Brain microvascular endothelial cell (primary cell): ENCODE measurements around the gene WRAP53.
A peak's percentile ranks its signal among the peaks of the same experiment; 100 is the strongest.

Source experiments
- DNase-seq: peaks from one replicate; pipeline ENCODE4 v3.0.0-alpha.2; 2020
- H3K27ac ChIP-seq: fragments of 250-450 bp; sonication (Bioruptor Pico); 2 replicates; pipeline ENCODE4 v1.5.1; 2020; ENCODE audit warnings: mild to moderate bottlenecking, moderate library complexity
- H3K27me3 ChIP-seq: fragments of 250-450 bp; sonication (Bioruptor Pico); replicated peaks from 2 replicates; pipeline ENCODE4 v1.5.1; 2020; ENCODE audit warnings: mild to moderate bottlenecking
- H3K36me3 ChIP-seq: fragments of 250-450 bp; sonication (Bioruptor Pico); replicated peaks from 2 replicates; pipeline ENCODE4 v1.5.1; 2020; ENCODE audit warnings: mild to moderate bottlenecking
- H3K4me3 ChIP-seq: 2 replicates; pipeline ENCODE4 v1.5.1; 2011; ENCODE audit warnings: low read depth, mild to moderate bottlenecking, control low read depth, low read length, moderate library complexity
- in situ Hi-C: cut with HindIII; loops from 2 replicates; pipeline ENCODE4 v1.10.0; 2017; ENCODE audit warnings: low sequenced_read_pairs, low pct_ligation_motif_present
- TF ChIP-seq, protein P1 (sequence below): IDR thresholded peaks from 2 replicates; pipeline ENCODE4 v1.5.1; 2011; ENCODE audit warnings: low read depth, mild to moderate bottlenecking, moderate library complexity, low read length, control low read depth, inconsistent platforms; ENCODE audit errors: missing control alignments

The WRAP53 gene

DNA sequence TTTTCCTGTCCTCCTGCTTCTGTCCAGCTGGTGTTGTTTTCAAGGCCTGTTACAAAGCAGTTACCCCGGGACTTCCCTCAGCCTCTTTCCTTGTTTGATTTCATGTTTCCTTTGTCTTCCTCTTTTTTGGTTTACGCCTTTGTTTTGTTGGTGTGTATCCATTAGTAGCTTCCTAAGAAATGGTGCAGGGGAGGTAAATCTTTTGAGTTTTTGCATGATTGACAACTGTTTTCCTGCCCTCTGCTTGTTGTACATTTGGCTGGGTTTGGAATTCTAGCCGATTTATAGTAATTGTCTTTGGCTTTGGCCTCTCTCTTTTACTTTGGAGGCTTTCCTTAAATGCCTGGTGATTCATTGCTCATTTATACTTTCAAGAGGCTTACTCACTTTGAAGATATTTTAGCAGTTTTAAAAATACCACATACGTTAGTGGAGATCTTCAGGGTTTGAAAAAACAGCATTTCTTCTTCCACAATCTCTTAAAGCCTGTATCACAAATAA, 62.1 kb downstream of the WRAP53 start:
- in situ Hi-C loops = no loop called here
- DNase-seq = peak; percentile 48
- TF ChIP-seq, protein P1, sequence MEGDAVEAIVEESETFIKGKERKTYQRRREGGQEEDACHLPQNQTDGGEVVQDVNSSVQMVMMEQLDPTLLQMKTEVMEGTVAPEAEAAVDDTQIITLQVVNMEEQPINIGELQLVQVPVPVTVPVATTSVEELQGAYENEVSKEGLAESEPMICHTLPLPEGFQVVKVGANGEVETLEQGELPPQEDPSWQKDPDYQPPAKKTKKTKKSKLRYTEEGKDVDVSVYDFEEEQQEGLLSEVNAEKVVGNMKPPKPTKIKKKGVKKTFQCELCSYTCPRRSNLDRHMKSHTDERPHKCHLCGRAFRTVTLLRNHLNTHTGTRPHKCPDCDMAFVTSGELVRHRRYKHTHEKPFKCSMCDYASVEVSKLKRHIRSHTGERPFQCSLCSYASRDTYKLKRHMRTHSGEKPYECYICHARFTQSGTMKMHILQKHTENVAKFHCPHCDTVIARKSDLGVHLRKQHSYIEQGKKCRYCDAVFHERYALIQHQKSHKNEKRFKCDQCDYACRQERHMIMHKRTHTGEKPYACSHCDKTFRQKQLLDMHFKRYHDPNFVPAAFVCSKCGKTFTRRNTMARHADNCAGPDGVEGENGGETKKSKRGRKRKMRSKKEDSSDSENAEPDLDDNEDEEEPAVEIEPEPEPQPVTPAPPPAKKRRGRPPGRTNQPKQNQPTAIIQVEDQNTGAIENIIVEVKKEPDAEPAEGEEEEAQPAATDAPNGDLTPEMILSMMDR = no peak
- H3K27me3 ChIP-seq = no peaks in the 10 kb centered on the region
- H3K4me3 ChIP-seq = no peak overlapping the region
- H3K36me3 ChIP-seq = no peaks in the 10 kb centered on the region
- H3K27ac ChIP-seq = peak overlapping the region; percentile 74
